22Rv1 (cell line): ENCODE results near the gene CHPF.

Experiments
- H3K27ac ChIP-seq: fragments of 450-650 bp; 2 replicates; pipeline ENCODE4 v1.5.1; 2017
- ZFX ChIP-seq: fragments of 450-650 bp; IDR thresholded peaks from 2 replicates; pipeline ENCODE4 v1.6.1; 2017; ENCODE audit warnings: antibody characterized with exemption, borderline replicate concordance
- TF ChIP-seq, protein P1 (sequence below): fragments of 450-650 bp; IDR thresholded peaks from 2 replicates; pipeline ENCODE4 v1.5.1; 2017; ENCODE audit warnings: mild to moderate bottlenecking

The CHPF gene

DNA sequence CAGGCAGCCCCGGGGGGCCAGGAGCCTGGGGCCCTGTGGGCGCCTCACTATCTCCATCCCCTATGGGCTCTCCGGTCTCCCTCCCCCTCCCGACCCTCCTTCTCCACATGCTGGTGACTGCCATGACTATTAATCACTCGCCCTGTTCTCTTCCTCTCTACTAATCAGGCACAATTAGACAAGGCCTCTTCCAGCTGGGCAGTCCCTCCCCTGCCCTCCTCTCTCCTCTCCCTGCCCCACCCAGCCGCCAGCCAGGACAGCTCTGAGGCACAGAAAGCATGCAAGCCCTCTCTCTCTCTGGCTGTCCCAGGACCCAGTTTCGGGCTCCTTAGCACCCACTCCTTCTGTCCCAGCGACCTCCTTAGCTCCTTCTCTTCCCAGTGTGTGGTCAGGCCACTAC, 23.5 kb downstream of the CHPF start:
- TF ChIP-seq, protein P1, sequence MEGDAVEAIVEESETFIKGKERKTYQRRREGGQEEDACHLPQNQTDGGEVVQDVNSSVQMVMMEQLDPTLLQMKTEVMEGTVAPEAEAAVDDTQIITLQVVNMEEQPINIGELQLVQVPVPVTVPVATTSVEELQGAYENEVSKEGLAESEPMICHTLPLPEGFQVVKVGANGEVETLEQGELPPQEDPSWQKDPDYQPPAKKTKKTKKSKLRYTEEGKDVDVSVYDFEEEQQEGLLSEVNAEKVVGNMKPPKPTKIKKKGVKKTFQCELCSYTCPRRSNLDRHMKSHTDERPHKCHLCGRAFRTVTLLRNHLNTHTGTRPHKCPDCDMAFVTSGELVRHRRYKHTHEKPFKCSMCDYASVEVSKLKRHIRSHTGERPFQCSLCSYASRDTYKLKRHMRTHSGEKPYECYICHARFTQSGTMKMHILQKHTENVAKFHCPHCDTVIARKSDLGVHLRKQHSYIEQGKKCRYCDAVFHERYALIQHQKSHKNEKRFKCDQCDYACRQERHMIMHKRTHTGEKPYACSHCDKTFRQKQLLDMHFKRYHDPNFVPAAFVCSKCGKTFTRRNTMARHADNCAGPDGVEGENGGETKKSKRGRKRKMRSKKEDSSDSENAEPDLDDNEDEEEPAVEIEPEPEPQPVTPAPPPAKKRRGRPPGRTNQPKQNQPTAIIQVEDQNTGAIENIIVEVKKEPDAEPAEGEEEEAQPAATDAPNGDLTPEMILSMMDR: no peak
- TF ChIP-seq ZFX: no peak
- no peak overlapping the region for H3K27ac ChIP-seq

DNA sequence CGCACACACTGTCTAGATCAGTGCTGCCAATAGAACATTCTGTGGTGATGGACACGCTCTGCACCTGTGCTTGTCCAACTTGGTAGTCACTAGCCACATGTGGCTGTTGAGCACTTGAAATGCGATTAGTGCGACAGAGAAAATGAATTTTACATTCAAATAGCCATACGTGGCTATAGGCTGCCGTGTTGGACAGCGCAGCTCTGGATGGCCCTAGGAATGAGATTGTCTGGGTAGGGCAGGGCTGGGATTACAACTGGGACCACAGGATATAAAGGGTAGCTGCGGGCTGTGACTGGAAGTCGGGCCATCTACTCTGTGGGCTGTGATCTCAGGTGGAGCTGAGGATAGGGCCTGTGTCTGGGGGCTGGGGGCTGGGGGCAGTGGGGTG, 24.1 kb downstream of the CHPF start:
- TF ChIP-seq, protein P1: no peak
- TF ChIP-seq ZFX: no peak

DNA sequence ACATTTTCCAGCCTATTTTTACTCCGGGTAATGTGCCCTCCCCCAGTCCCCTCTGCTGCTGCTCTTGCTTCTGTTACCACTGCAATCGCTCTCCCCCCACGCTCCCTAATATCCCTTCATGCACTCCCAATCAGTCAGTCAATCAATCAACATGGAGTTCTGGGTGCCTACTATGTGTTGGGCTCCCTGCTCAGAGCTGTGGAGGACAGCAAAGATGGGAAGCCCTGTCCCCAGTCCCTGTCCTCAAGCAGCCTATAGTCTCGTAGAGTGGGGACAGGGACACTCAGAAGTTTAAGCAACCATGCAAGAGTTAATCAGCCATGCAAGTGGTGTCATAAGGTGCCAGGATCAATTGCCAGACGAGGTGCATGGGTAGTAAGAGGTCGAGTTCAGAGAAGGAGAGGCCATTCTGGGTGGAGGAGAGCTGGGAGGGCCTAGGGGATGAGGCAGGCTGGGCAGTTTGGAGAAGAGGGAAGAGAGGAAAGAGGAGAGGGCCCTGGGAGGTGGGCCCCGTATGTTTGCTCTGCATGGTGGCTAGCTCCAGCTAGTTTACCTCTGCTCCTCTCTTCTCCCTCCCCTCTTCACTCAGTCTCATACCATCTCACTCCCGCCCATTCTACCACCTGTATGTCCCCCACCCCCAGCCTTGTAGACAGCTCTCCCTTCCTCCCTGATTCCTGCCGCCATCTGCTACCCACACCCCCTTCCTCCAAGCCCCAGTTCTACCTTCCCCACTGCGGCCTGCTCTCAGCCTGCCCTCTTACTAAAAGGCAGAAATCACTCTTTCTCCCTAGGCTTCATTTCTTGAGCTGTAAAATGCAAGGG, 25.4 kb downstream of the CHPF start:
- TF ChIP-seq, protein P1: no peak
- no peak for TF ChIP-seq ZFX
- H3K27ac ChIP-seq: no peak overlapping the region

More for the DNA sequence above, 24.1 kb downstream of the CHPF start:
- H3K27ac ChIP-seq: no peak overlapping the region

DNA sequence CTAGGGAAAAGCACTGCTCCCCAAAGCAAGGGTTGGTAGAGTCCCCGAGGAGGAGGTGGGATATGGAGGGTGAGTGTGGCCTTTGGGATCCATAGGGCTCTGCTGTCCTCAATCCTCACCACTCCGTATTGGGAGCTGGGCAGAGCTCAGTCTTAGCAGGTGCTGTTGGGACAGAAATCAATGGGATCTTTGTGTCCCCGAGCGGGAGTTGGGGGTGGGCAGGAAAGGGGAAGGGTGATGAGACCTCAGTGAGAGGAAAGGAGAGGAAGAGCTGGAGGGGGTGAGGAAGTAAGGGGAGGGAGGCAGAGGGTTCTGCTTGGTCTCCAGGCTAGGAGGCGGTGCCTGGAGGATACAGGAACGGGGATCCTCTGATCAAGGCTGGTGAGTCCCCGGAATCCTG, 26.7 kb downstream of the CHPF start:
- H3K27ac ChIP-seq: no peak overlapping the region
- TF ChIP-seq ZFX: no peak
- TF ChIP-seq, protein P1: no peak

DNA sequence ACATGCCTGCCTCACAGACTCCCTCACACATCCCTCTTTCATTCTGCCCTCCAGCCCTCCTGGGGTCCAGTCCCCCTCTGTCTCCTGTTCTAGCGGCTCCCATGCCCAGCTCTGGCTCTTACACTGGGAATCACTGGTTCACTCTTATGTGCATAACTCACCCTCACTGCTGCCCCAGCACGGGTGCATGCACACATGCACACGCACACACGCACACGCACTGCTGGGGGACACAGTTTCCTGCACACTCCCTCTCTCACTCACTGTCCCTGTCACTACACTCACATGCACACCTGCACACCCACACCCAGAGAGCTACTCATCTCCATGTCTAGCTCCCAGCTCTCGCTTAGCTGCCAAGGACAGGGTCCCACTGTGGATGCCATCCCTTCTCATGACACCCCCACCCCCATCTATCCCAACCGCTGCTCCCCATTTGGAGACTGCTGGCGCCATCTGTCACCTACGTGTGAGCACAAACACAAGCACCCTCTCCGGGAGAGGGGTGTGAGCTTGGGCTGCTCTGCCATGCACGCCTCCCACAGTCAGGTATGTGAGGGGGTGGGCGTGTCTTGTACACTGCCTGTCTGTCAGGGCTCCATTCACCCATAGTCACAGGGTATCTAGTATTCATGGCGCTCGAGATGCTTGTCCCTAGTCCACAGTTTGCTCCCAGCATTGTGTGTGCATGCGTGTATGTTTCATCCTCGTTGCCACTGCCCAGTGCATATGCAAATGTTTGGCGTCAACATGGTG, 27.6 kb downstream of the CHPF start:
- no peak for TF ChIP-seq ZFX
- TF ChIP-seq, protein P1: no peak
- H3K27ac ChIP-seq: no peak overlapping the region

DNA sequence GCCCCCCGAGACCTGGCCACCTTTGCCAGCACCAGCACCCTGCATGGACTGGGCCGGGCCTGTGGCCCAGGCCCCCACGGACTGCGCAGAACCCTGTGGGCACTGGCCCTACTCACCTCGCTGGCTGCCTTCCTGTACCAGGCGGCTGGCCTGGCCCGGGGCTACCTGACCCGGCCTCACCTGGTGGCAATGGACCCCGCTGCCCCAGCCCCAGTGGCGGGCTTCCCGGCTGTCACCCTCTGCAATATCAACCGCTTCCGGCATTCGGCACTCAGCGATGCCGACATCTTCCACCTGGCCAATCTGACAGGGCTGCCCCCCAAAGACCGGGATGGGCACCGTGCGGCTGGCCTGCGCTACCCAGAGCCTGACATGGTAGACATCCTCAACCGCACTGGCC, 28.8 kb downstream of the CHPF start:
- TF ChIP-seq ZFX: no peak
- TF ChIP-seq, protein P1: no peak
- H3K27ac ChIP-seq: no peak overlapping the region
